Middle frontal gyrus (tissue), 1 donor: ENCODE measurements around the gene NEDD8.
"Not testable (repeated sequence)": the region's sequence is repeated elsewhere in the genome, so short reads cannot be mapped to it uniquely, and the experiment has no call there.

ENCODE experiments used
- DNase-seq: peaks from one replicate; pipeline ENCODE4 v3.0.0-alpha.2; 2015; ENCODE audit warnings: low spot score; ENCODE audit errors: extremely low spot score

The NEDD8 gene

DNA sequence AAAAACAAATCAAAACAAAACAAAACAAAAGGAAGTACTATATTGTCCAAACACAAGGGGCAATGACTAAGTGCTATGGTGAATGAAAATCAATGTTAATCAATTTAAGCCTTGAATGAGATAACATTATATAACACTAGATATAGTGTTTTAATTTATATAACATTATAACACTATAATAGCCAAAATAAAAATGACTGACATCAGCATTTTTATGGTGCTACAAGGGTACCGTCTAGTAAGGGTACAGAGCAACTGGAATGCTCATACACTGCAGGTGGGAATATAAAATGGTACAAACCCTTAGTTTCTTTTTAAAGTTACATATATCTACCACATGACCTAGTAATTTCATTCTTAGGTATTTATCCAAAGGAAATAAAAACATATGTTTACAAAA is 5.7 kb downstream of the NEDD8 start:
- DNase-seq, result no peak

DNA sequence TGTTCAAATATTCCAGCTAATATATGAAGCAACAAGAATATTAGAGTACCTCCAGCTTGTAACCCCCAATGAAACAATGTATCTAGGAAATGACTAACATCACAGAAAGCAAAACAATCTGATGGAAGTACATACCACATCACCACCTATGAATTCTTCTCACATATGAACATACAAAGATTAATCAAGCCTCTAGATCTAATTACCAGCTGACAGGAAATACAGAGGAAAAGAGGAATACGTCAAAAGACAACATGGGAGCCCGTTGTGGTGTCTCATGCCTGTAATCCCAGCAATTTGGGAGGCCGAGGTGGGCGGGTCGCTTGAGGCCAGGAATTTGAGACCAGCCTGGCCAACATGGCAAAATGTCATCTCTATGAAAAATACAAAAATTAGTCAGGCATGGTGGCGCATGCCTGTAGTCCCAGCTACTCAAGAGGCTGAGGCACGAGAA is 7.5 kb downstream of the NEDD8 start:
- DNase-seq, result no peak

DNA sequence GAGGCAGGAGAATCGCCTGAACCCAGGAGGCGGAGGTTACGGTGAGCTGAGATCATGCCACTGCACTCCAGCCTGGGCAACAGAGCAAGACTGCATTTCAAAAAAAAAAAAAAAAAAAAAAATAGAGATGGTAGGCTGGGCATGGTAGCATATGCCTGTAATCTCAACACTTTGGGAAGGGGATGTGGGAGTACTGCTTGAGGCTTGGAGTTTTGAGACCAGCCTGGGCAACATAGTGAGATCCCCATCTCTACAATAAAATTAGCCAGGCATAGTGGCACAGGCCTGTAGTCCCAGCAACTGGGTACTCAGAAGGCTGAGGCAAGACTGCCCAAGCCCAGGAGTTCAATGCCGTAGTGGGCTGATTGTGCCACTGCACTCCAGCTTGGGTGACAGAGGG is 9.2 kb downstream of the NEDD8 start:
- not testable (repeated sequence) for DNase-seq

DNA sequence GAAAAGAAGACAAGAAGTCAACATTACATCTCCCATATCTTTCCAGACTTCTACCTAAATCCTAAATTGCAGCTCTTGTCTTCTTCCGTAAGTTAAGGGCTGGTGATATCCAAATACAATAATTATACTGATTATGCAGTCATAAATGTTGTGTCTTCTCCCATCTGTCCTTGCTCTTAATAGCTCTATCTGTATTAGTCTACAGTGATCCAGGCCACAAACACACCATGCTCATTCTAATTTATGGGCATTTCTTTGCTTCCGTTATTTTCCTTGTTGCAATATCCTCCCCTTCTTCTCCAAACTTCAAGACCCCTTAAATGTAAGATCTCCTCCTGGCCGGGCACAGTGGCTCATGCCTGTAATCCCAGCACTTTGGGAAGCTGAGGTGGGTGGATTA is 12.6 kb downstream of the NEDD8 start:
- no peak for DNase-seq

DNA sequence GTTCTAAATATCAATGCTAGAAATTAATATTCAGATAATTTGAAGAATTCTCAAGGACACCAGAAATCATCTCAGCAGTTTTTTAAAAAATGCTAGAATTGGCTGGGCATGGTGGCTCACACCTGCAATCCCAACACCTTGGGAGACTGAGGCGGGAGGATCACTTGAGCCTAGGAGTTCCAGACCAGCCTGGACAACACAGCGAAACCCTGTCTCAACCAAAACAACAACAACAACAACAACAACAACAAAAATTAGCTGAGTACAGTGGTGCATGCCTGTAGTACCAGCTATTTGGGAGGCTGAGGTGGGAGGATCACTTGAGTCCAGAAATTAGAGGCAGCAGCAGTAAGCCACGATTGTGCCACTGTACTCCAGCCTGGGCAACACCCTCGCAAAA is 13.1 kb downstream of the NEDD8 start:
- DNase-seq, result no peak

DNA sequence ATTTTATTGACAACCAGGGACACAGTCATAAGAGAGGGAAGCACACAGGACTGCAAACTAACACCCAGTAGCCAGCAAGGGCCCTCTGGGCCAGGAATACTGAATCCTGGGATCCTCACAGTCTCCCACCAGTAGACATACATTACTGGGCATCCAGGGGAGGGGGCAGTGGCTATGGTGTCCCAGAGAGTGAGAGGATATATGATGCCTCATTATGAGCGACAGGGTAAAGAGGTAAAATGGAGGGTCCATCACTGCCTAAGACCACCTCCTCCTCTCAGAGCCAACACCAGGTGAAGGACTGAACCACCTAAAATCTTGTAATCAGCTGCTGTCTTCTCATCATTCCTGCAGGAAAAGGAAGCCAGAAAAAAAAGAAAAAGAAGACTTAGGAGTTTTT is 15.3 kb downstream of the NEDD8 start:
- not testable (repeated sequence) for DNase-seq

DNA sequence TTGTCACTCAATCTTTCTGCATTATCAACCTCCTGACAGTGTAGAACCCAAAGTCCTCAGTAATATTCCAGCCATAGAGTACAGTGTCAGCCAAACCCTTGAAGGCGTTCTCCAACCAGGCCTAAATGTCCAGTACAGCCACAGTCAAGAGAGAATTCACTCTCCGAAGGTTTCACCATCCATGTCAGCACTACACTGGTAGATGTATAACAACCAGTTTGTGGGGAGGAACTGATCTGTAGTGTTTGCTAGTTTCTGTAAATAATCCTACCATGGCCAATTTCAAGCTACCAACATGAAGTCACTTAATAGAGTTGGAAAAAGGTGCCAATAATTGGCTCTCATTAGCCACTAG is 15.8 kb downstream of the NEDD8 start:
- no peak for DNase-seq

DNA sequence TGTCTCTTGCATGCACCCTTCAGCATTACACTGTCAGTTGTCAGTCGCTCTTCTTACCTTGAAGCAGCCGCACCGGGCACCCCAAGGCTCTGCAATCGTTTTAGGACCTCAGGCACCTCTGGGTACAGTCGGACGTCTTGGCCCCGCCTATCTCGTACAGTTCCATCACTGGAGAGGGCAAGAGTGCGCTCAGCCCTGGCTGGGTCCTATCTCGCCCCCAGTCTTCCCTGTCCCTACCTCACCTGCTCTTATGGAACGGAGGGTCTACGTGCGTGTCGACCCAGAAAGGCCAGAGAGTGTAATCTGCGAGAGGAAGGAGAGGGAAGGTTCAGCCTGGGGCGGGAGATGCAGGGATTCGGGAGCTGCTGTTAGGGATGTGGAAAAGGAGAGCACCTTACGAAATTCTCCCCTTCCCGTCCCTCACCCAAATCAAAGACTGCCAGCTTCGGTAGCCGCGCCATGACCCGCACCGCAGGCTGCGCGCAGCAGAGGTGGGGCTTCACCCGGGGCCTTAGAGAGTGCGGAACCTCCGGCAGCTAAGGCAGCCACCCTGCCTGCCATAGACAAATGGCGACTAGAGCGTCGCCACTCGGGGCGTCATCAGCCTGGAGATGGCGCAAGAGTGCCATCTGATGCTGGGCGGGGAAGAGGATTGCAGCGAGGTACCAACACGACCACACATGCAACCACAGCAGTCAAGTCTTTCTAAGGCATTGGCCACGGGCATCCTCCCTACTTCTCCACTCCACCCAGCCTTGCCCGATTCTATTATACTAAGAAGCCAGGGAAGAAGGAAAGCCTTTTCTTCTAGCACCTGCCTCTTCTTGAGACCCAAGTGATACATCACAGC is 16.4 kb downstream of the NEDD8 start, which contains the start of gene MDP1:
MDP1 (minus strand) TSS at position 572 of the 850 bp plus-strand sequence; CDS start at position 461, 111 bp downstream.
- DNase-seq, result peak; percentile 82

DNA sequence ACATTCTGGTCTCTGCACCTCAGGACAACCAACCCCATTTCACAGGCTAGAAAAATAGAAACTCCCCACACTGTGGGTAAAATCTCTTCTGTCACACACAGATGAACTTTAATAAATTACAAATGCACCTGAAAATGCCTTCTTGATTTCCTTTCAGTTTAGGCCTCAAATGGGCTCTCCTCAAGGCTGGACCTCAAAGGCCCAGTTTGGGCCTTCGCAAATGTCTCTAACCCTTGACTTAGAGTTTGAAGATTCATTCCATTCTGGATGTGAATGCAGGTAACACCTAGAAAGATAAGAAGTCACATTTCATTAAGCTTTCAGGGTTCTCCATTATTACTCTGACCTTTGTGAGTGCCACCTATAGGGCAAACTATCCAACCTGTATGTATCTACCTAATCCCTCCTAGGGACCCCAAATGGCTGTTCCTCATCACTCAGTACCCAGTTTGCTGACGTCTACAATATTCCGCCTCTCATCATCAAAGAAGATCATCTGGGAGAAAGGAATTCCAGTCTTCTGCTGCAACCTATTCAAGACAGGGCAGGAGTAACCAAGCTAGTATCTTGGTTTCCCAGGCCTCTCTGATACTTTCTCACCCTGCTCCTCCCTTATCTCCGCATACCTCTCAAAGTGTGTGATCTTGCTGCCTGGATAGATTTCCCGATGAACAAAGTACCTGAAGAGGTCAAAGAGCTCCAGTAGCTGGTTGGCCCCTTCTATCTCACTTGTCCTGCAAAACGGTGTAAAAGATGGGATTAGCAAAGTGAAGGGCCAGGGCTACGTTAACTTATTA is 18.1 kb downstream of the NEDD8 start:
- no peak for DNase-seq

DNA sequence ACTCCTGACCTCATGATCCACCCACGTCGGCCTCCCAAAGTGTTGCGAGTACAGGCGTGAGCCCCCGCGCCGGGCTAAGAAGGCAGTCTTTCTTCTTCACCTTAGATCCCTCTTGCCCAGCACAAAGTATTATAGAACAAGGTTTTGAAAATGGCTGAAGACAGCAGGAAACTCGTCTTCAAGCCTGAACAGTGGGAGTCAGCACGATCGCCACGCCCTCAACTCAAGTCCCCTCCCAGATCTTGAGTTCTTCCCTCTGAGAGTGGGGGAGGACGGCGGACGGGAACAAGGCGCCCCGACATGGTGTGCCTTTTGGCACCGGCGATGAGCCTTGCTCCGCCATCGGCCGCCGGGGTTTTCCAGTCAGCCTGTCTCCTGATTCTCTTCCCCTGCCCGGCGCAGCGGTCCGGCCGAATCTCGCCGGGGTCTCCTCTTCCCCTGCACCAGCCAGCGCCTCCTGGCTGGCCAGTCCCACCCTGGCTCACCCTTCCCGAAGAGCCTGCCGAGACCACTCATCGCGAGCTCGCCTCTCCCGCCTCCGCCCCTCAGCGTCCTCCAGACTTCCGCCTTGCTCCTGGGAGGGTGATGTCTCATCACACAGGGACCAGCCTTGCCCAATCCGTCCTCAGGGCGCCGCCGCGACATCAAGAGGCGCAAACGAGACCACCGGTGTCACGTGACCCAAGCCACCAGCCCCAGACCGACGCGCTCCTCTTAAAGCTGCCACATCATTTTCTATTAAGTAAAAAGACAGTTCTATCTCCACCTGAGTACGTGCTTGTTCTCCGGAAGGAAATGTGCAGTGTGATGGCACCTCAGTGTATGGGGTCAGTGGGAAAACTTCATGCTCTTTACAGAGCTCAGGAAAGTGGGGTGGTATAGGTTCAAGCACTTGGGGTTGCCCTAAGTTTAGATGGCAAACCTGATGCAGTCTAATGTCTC is 19.0 kb downstream of the NEDD8 start, which contains the start of gene CHMP4A:
CHMP4A (minus strand) TSS at position 565 of the 942 bp plus-strand sequence; CDS start at position 516, 49 bp downstream.
- DNase-seq, result peak; percentile 85

DNA sequence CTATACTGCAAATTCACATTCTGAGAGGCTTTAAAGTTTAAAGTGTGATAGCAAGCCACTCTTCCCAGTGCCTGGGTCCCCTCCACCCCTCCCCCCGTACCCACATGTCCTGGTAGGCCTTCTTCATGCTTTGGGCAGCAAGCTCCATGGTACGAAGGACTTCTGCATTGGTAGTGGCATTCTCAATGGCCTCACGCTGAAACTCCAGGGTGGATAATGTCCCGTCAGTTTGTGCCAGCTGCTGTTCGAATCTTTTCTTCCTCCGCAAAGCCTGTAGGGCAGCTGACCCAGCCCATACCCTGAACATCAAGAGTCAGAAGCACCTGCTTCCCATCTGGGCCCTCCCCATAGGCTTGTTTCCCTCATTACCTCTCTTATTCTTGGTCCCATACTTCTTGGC is 20.9 kb downstream of the NEDD8 start:
- no peak for DNase-seq

DNA sequence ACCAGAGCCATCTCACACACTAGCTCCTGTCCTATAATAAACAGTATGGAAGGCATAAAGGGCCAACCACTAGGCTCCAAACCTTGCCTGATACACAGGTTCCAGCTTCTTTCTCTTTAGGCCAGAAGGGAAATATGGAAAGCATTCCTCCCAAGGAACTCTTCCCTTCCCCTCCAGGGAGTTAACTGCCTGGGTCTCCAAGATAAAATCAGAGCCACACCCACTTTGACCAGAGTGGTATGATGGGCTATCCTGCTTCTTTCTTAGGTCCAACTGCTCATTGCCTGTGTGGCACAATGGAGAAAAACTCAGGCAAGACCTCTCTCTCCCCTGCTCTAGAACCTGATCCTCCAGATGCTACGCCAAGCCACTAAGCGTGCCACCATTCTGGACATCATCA is 24.5 kb downstream of the NEDD8 start:
- no peak for DNase-seq

DNA sequence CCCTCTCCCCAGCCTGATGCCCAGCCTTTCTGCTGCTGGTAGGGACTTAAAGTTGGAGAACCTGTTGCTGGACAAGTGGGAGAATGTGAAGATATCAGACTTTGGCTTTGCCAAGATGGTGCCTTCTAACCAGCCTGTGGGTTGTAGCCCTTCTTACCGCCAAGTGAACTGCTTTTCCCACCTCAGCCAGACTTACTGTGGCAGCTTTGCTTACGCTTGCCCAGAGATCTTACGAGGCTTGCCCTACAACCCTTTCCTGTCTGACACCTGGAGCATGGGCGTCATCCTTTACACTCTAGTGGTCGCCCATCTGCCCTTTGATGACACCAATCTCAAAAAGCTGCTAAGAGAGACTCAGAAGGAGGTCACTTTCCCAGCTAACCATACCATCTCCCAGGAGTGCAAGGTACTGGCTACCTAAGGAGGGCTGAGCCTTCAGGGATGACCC is 25.0 kb downstream of the NEDD8 start:
- no peak for DNase-seq

DNA sequence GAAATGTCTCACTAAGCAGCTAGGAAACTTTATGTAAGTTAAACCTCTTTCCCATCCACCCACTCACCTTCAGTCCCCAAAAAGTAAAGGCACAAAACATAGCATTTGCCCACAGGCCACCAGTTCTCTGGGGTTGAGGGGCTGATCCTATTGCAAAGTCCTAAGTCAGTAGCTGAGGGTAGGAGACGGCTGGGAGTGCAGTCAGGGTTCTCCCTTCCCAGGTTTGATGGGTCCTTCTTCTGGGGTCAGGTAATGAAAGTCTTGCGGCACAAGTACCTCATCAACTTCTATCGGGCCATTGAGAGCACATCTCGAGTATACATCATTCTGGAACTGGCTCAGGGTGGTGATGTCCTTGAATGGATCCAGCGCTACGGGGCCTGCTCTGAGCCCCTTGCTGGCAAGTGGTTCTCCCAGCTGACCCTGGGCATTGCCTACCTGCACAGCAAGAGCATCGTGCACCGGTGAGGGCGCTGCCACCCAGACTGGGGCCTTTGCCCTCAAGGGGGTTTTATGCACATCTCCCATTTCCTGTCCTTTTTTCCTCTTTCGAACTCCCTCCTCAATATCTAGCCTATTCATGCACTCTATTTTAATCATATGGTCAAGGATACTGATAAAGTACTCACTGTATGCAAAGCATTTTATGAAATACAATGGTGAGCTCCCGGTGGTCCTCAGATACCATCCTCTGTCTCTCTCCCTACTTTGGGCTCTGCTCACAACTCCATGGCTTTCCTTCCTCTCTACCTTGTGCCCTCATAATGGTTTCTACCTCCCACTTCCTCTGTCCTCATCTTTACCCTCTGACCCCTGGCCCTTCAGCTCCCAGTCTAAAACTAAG is 25.7 kb downstream of the NEDD8 start:
- no peak for DNase-seq

DNA sequence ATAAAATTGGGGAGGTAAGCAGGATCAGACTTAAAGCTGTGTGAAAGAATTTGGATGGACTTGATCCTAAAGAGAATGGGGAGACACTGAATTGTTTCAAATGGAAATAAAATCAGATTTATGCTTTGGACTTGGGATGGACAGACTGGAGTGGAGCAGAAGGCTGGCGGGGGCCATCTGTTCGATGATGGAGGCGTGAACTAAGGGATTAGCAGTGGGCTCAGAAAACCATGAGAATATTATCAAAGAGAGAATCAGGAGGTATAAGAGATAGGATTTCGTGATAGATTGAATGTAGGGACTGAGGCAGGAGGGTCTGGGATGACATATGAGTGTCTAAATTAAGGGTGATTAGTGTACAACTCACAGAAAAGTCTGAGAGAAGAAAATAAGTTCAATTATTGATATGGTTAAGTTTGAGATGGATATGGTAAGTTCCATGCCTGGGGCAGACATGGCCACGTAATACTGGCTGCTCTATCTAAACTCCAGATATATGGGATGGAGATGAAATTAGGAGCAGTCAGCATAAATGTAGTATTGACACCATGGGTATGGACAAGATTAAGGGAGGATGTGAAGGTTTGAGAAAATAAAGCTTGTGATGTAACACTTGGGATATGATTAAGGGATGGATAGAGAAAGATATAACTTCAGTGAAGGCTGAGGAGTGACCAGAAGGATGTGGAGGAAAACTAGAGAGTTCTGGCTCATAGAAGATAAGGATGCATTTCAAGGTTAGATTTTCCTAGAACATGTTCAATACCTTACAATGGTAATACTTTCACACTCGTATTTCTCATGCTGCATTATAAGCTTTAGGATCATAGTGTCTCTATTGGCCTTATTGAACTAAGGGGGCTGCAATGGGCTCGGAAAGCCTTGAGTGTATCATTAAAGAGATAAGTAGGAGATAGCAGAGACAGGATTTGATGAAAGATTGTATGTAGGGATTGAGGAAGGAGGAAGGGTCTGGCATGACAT is 27.7 kb downstream of the NEDD8 start:
- no peak for DNase-seq

DNA sequence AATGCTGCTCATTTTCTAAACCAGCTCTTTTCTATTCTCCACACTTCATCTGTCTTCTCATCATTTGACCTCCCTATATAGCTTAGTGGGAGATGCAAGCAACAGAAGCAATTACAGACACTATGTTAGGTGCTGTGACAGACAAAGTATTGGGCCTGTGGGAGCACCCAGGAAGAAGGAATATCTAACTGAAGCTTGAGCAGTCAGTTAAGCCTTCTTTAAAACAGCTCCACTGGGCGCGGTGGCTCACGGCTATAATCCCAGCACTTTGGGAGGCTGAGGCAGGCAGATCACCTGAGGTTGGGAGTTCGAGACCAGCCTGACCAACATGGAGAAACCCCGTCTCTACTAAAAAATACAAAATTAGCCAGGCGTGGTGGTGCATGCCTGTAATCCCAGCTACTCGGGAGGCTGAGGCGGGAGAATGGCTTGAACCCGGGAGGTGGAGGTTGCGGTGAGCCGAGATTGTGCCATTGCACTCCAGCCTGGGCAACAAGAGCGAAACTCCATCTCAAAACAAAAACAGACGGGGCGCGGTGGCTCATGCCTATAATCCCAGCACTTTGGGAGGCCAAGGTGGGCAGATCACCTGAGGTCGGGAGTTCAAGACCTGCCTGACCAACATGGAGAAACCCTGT is 28.8 kb downstream of the NEDD8 start:
- DNase-seq, result not testable (repeated sequence)

DNA sequence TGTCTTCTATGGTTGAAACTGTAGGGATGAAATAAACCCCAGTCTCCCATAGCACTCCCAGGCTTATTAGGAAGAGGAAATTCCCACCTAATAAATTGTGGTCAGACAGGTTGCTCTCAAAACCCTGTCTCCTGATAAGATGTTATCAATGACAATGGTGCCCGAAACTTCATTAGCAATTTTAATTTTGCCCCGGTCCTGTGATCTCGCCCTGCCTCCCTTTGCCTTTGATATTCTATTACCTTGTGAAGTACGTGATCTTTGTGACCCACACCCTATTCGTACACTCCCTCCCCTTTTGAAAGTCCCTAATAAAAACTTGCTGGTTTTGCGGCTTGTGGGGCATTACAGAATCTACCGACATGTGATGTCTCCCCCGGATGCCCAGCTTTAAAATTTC is 29.6 kb downstream of the NEDD8 start:
- DNase-seq, result not testable (repeated sequence)

DNA sequence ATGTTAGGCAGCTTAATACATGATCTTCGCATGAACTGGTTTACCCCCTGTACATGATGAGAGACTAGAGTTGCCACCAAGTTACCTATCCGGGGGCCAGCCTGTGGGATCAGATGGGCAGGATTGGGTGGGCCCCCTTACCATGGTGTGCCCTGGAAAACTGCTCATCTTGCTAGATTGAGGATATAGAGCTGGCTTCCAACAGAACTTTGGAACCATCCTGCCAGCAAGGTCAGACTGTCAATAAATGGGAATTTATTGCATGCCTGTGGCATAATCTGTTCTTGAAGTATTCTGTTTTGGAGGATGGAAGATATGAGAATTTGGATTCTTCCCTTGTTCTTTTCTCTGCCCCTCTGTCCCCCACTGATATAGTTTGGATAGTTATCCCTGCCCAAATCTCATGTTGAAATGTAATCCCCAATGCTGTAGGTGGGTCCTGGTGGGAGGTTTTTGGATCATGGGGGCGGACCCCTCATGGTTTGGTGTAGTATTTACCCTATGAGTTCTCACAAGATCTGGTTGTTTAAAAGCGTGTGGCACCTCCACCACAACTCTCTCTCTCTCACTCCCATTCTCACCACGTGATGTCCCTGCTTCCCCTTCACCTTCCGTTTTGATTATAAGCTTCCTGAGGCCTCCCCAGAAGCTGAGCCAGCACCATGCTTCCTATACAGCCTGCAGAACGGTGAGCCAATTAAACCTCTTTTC is 33.2 kb downstream of the NEDD8 start:
- no peak for DNase-seq
